Testis (tissue), 3 donors: ENCODE results near the gene TERT. TPM values are rescaled to one million over a fixed set of nuclear protein-coding genes. Genes with fewer than 3 reads are reported as not detected.

Experiments
- DNase-seq: peaks from one replicate; pipeline ENCODE4 v3.0.0-alpha.2; 2019
- H3K27ac ChIP-seq, 2 donors: fragments of 200-600 bp; sonication (generic); one replicate each; pipeline ENCODE4 v1.5.1; 2019
- H3K27me3 ChIP-seq: fragments of 200-600 bp; sonication (generic); one replicate; pipeline ENCODE4 v1.5.1; 2019
- H3K36me3 ChIP-seq: fragments of 200-600 bp; sonication (generic); one replicate; pipeline ENCODE4 v1.5.1; 2017; ENCODE audit warnings: low read depth; ENCODE audit errors: missing control alignments
- H3K4me1 ChIP-seq: fragments of 200-600 bp; sonication (generic); one replicate; pipeline ENCODE4 v1.5.1; 2019
- H3K4me3 ChIP-seq, 2 donors: fragments of 200-600 bp; sonication (generic); one replicate each; pipeline ENCODE4 v1.5.1; 2017 to 2019
- H3K9me3 ChIP-seq: fragments of 200-600 bp; sonication (generic); one replicate; pipeline ENCODE4 v1.5.1; 2017
- CTCF ChIP-seq, 3 experiments: fragments of 450-650 bp in 2 of 3; fragments of 200-600 bp in 1 of 3; sonication (generic) in 1 of 3; IDR thresholded peaks; one replicate each; pipeline ENCODE4 v1.5.1; 2016 to 2019; ENCODE audit warnings: antibody characterized with exemption in 3 of 3, mild to moderate bottlenecking in 2 of 3, moderate library complexity in 1 of 3
- POLR2A ChIP-seq: fragments of 450-650 bp; IDR thresholded peaks from one replicate; pipeline ENCODE4 v1.6.1; 2017; ENCODE audit warnings: antibody characterized with exemption, mild to moderate bottlenecking, moderate library complexity
- WGBS, 2 donors: methylation state at CpG; one replicate each; pipeline ENCODE4 v1.1.5; 2018; 5-methylcytosine and 5-hydroxymethylcytosine counted together
- intact Hi-C: fragments of 100-400 bp; cut with DNase I; formaldehyde crosslinking; loops from one replicate; pipeline ENCODE4 v1.15.1; 2023; ENCODE audit warnings: low total_unique reads
- polyA plus RNA-seq: library from polyadenylated mRNA; stranded (reverse); fragments of 350-450 nt; fragmentation: Illumina TruSeq; extraction: RNeasy Lipid Tissue Mini Kit (QIAGEN cat#74804); gene quantifications from one replicate; pipeline ENCODE4 v1.2.3, GENCODE V29; 2014; ENCODE audit warnings: low read depth, low replicate concordance; ENCODE audit not compliant: insufficient read depth
- total RNA-seq, 2 donors: library from RNA; depleted of rRNA; stranded (reverse); fragments of >200 nt; gene quantifications; one replicate each; pipeline ENCODE4 v1.2.3, GENCODE V29; 2016

TERT gene
- total and polyA plus RNA-seq, 3 donors from 2014 or later = 2.1 to 5.5 (median 4.4) TPM

DNA sequence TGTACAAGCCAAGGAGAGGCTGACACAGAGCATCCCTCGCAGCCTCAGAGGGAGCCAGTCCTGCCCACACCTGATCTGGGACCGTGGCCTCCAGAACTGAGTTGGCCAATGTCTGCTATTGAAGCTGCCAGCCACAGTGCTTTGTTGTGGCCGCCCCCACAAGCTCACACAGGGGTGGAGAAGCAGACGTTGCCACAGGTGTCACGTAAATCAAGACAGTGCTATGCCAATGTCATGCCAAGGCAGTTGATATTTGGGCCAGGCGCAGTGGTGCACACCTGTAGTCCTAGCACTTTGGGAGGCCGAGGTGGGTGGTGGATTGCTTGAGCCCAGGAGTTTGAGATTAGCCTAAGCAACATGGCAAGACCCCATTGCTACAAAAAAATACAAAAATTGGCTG, 17.3 kb upstream of the TERT start:
- WGBS, 2 donors = 84% methylated on average over 6 to 7 of the region's 7 CpGs
- DNase-seq = no peak
- TF ChIP-seq POLR2A (no peak), CTCF (IDR thresholded peaks at IDR 0.05) (no peak)
- no peaks in the 10 kb centered on the region for H3K9me3 ChIP-seq
- H3K4me1 ChIP-seq = no peaks in the 10 kb centered on the region
- no peaks in the 10 kb centered on the region for H3K36me3 ChIP-seq
- H3K27me3 ChIP-seq = no peaks in the 10 kb centered on the region
- H3K4me3 ChIP-seq = no peak overlapping the region
- H3K27ac ChIP-seq = no peak overlapping the region
- intact Hi-C loops = no loop called here

GRCh38 chr5:1311439-1312055, 16.7 kb upstream of the TERT start:
- intact Hi-C loops = no loop called here
- Histone ChIP-seq H3K4me3 (no peak overlapping the region), H3K27me3 (no peaks in the 10 kb centered on the region), H3K9me3 (no peaks in the 10 kb centered on the region), H3K4me1 (no peaks in the 10 kb centered on the region), H3K27ac (no peak overlapping the region), H3K36me3 (no peaks in the 10 kb centered on the region)
- TF ChIP-seq CTCF (IDR thresholded peaks at IDR 0.05) = no peak
- TF ChIP-seq POLR2A = no peak
- DNase-seq = no peak
- WGBS, 2 donors = 84 to 90% methylated on average over 11 to 15 of the region's 15 CpGs

GRCh38 chr5:1310118-1310517, 15.2 kb upstream of the TERT start:
- TF ChIP-seq CTCF (IDR thresholded peaks at IDR 0.05) (no peak), POLR2A (no peak)

GRCh38 chr5:1304033-1304432, 9.2 kb upstream of the TERT start:
- TF ChIP-seq CTCF (IDR thresholded peaks at IDR 0.05) (no peak), POLR2A (no peak)
- DNase-seq = no peak
- no peak overlapping the region for H3K27ac ChIP-seq
- no peaks in the 10 kb centered on the region for H3K9me3 ChIP-seq
- no peaks in the 10 kb centered on the region for H3K36me3 ChIP-seq
- WGBS, 2 donors = 79 to 81% methylated on average over 2 of the region's 2 CpGs
- no peaks in the 10 kb centered on the region for H3K4me1 ChIP-seq
- H3K27me3 ChIP-seq = no peaks in the 10 kb centered on the region
- intact Hi-C loops = no loop called here
- no peak overlapping the region for H3K4me3 ChIP-seq

More at GRCh38 chr5:1310118-1310517, 15.2 kb upstream of the TERT start:
- Histone ChIP-seq H3K4me1 (no peaks in the 10 kb centered on the region), H3K27me3 (no peaks in the 10 kb centered on the region), H3K9me3 (no peaks in the 10 kb centered on the region), H3K36me3 (no peaks in the 10 kb centered on the region), H3K4me3 (no peak overlapping the region), H3K27ac (no peak overlapping the region)
- 92 to 93% methylated on average over 7 of the region's 7 CpGs for WGBS, 2 donors
- intact Hi-C loops = no loop called here
- no peak for DNase-seq

GRCh38 chr5:1302258-1302657, 7.4 kb upstream of the TERT start:
- Histone ChIP-seq H3K4me1 (no peaks in the 10 kb centered on the region), H3K9me3 (no peaks in the 10 kb centered on the region), H3K27ac (no peak overlapping the region), H3K27me3 (no peaks in the 10 kb centered on the region), H3K36me3 (no peaks in the 10 kb centered on the region), H3K4me3 (no peak overlapping the region)
- no peak for TF ChIP-seq CTCF (IDR thresholded peaks at IDR 0.05)
- TF ChIP-seq POLR2A = no peak
- WGBS, 2 donors = 88 to 90% methylated on average over 2 of the region's 2 CpGs
- DNase-seq = no peak
- intact Hi-C loops = no loop called here
